Esophagus squamous epithelium (tissue), 4 donors: ENCODE results near the gene PRR23C.

Experiments used
- CTCF ChIP-seq, 6 experiments: fragments of 450-650 bp in 4 of 6; fragments of 200-600 bp in 2 of 6; sonication (generic) in 2 of 6; IDR thresholded peaks; one replicate each; pipeline ENCODE4 v1.5.1; 2016 to 2019; ENCODE audit warnings: antibody characterized with exemption in 6 of 6, mild to moderate bottlenecking in 4 of 6, moderate library complexity in 4 of 6
- POLR2A ChIP-seq, 4 donors: fragments of 450-650 bp; IDR thresholded peaks; one replicate each; pipeline ENCODE4 v1.6.1; 2017; ENCODE audit warnings: antibody characterized with exemption in 4 of 4, mild to moderate bottlenecking in 4 of 4, moderate library complexity in 3 of 4

GRCh38 chr3:139020868-139021234 lies 23.8 kb downstream of the PRR23C start, which contains the start of gene PRR23B:
- no peak for TF ChIP-seq CTCF (IDR thresholded peaks at IDR 0.05)
- no peak for TF ChIP-seq POLR2A (IDR thresholded peaks at IDR 0.05)
